GM21737 (cell line): ENCODE data around the gene CMTM2.
"Not testable (repeated sequence)": the region's sequence is repeated elsewhere in the genome, so short reads cannot be mapped to it uniquely, and the experiment has no call there.

Experiments used
- ATAC-seq: cut with Tn5 transposase; IDR thresholded peaks from one replicate; pipeline ENCODE4 v1.9.1; 2021; ENCODE audit warnings: mild to moderate bottlenecking, moderate library complexity; ENCODE audit not compliant: unreplicated experiment

The CMTM2 gene

DNA sequence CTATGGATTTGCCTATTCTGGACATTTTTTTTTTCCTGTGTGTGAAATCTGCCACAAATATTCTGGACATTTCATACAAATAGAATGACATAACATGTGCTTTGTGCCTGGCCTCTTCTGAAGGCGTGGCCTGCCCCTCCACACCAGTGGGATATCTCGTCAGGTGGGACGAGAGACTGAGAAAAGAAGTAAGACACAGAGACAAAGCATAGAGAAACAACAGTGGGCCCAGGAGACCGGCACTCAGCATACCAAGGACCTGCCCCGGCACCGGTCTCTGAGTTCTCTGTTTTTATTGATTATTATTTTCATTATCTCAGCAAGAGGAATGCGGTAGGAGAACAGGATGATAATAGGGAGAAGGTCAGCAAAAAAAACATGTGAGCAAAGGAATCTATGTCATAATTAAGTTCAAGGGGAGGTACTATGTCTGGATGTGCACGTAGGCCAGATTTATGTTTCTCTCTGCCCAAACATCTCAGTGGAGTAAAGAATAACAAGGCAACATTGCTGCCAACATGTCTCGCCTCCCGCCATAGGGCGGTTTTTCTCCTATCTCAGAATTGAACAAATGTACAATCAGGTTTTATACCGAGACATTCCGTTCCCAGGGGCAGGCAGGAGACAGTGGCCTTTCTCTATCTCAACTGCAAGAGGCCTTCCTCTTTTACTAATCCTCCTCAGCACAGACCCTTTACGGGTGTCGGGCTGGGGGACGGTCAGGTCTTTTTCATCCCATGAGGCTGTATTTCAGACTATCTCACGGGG is 48.5 kb downstream of the CMTM2 start:
- ATAC-seq, result not testable (repeated sequence)

DNA sequence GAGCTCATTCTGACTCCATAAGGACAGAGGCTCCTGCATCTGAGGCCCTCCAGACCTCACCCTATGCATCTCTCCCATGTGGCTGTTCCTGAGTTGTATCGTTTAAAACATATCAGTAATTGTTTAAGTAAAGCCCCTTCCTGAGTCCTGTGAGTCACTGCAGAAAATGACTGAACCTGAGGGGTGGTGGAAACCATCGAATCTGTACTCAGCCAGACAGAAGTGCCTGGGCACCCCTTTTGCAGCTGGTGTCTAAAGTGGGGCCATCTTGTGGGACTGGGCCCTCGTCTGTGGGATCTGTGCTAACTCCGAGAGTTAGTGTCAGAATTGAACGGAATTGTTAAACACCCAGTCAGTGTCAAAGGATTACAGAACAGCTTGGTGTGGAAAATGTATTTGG is 50.6 kb downstream of the CMTM2 start:
- no peak for ATAC-seq

DNA sequence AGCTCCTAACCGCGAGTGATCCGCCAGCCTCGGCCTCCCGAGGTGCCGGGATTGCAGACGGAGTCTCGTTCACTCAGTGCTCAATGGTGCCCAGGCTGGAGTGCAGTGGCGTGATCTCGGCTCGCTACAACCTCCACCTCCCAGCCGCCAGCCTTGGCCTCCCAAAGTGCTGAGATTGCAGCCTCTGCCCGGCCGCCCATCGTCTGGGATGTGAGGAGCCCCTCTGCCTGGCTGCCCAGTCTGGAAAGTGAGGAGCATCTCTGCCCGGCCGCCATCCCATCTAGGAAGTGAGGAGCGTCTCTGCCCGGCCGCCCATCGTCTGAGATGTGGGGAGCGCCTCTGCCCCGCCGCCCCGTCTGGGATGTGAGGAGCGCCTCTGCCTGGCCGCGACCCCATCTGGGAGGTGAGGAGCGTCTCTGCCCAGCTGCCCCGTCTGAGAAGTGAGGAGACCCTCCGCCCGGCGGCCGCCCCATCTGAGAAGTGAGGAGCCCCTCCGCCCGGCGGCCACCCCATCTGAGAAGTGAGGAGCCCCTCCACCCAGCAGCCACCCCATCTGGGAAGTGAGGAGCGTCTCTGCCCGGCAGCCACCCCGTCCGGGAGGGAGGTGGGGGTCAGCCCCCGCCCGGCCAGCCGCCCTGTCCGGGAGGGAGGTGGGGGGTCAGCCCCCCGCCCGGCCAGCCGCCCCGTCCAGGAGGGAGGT is 51.4 kb downstream of the CMTM2 start:
- not testable (repeated sequence) for ATAC-seq

DNA sequence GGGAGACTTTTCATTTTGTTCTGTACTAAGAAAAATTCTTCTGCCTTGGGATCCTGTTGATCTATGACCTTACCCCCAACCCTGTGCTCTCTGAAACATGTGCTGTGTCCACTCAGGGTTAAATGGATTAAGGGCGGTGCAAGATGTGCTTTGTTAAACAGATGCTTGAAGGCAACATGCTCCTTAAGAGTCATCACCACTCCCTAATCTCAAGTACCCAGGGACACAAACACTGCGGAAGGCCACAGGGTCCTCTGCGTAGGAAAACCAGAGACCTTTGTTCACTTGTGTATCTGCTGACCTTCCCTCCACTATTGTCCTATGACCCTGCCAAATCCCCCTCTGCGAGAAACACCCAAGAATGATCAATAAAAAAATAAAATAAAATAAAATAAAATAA is 52.3 kb downstream of the CMTM2 start:
- not testable (repeated sequence) for ATAC-seq

DNA sequence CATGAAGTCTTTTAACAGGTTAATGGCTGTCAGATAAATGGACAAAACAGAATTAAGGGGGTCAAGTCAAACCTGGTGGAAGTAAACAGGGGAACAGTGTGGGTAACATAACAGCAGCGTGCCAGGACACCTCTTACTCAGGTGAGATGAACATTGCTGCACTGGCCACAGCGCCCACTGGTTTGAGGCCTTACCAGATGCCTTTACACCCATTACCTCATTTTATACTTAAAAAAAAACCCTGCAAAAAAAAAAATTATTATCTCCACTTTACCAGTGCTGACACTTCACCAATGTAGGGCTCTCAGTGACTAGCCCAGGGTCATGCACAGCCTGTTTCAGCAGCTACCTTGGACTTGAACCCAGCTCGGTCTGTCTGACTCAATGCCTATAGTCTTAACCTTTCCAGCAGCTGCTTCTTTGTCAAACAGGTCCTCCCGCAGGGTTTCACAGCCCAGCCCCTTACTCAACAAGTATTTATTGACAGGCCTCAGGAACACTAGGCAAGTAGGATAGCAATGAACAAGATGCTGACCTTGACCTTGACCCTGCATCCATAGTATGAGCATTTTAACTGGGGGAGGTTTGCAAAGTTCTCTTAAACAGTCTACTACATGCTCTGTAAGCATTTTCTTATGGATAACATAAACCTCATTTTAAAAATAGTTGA is 55.4 kb downstream of the CMTM2 start:
- no peak for ATAC-seq

DNA sequence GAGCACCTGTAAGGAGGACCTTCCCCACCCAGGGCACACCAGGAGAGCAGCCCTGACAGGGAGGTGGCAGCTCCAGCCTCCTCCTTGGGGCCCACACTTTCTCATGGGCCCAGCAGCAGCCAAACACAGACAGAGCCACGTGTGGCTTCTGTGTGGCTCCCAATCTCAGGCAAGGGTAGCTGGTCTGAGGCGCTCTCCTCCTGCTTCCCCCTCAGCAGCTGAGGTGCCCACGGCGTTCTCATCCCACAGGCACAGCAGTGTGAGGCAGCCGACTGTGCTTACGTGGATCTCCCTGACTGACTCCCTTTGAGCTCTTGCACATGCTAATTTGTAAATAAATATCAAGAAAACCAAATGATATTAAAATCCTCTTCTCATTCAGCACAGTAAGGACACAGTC is 56.1 kb downstream of the CMTM2 start:
- ATAC-seq, result no peak

DNA sequence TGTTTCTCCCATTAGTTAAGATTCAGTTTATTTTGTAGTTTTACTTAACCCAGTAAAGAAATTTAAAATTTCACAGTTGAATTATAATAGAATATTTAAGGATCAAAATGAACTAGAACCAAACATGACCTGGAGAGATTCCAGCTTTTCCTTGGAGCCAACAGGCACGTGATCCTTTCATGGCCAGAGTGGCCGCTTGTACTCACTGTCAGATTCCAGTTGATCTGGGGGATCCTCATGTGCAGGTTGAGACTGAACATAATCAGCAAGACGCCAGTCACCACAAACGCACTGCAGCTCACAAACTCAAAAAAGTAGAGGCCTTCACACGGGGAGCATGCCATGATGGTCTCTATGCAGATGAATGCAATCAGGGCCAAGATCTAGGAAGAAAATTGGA is 56.9 kb downstream of the CMTM2 start:
- ATAC-seq, result no peak

DNA sequence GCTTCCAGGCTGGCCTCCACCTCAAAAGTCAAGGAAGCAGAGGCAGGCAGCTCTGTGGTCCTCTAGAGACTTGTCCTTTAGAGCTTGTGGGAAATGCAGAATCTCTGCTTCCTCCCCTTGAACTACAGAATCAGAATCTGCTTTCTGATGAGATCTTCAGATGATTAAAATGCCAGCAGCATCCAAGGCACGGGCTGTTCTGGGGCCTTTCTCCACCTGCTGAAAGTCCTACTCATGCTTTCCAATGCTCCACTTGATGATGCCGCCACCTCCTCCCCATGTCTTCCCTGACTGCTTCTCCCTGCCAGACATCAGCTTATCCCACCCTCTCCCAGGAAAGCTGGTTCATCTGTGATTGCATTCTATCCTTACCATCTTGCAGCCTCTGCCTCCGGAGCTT is 58.5 kb downstream of the CMTM2 start:
- no peak for ATAC-seq
